ENCODE results near the gene OSBPL9.
"Not testable (repeated sequence)": the region's sequence is repeated elsewhere in the genome, so short reads cannot be mapped to it uniquely, and the experiment has no call there.

Gene OSBPL9

DNA sequence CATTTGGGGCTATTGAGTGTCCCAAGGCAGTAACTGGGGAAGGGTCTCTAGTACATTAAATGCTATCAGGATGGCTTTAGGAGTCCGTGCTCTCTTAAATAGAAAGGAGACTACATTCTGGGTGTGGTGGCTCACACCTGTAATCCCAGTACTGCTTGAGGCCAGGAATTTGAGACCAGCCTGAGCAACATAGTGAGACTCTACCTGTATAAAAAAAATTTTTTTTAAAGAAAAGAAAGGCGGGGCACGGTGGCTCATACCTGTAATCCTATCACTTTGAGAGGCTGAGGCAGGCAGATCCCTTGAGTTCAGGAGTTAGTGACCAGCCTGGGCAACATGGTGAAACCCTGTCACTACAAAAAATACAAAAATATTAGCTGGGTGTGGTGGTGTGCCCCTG, 21.5 kb downstream of the OSBPL9 start:
- DNase-seq, result no peak

DNA sequence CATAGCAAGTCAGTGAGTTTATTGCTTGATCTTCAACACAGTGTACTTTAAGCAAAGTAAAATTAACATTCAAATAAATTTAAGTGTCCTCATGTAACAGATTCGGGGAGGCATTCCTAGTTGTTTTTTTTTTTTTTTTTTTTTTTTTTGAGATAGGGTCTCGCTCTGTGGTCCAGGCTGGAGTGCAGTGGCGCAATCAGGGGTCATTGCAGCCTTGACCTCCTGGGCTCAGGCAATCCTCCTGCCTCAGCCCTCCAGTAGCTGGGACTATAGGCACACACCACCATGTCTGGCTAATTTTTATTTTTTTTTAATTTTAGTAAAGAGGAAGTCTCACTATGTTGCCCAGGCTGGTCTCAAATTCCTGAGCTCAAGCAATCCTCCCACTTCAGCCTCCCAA, 22.8 kb downstream of the OSBPL9 start:
- no peak for DNase-seq

DNA sequence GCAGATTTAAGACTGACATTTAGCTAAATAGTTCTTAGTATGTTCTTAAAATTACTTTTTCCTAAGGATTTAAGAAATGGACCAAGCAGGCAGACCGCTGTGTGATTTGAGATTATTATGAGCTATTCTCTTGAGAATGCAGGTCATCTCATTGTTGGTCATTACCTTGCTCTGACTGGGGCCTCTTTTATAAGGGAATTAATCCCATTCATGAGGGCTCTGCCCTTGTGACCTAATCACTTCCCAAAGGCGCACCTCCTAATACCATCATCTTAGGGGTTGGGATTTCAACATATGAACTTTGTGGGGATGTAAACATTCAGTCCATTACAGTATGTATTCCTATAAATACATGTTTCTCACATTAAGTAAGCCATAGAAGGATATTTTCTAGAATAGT, 24.2 kb downstream of the OSBPL9 start:
- DNase-seq, result no peak

DNA sequence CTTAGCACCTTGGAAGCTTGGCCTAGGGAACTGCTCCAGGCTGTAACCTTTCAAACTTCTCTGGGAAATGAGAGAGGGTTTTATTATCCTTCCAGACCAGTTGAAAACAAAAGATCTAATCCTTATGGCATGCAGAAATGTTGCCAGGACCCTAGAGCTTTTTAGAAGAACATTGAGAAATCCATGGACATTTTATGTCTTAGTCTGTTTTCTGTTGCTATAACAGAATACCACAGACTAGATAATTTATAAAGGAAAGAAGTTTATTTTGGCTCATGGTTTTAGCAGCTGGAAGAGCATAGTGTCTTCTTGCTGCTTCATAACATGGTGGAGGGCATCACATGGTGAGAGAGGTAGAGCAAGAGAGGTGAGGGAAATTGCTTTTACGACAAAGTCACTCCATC, 25.8 kb downstream of the OSBPL9 start:
- no peak for DNase-seq

DNA sequence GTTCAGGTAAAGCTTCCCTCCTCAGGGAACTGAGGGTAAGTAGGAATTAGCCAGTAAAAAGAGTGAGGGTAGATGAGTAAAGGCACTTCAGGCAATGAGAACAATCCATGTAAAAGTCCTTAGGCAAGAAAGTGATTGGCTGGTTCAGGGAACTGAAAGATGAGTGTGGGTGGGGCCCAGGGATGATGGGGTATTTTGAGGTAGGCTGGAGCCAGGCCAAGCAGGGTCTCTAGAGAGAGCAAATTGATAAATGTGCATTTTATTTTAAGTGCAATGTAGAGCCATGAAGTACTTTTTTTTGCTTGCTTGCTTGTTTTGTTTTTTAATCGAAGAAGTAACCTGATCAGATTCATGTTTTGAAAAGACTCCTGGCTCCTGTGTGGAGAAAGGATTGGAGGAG, 26.5 kb downstream of the OSBPL9 start:
- DNase-seq, result no peak

DNA sequence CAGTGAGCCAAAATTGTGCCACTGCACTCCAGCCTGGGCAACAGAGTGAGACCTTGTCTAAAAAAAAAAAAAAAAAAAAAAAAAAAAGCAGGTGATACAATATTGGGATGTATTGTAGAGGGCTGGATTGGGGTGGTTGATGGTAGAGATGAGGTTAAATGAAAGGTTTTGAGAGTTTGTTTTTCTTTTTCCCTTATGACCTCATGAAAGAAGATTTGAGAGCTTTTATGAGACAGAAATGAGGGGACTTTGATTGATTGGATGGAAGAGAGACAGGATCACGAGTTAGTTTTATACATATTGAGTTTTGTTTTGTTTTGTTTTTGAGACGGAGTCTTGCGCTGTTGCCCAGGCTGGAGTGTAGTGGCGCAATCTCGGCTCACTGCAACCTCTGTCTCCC, 27.1 kb downstream of the OSBPL9 start:
- DNase-seq, result no peak

DNA sequence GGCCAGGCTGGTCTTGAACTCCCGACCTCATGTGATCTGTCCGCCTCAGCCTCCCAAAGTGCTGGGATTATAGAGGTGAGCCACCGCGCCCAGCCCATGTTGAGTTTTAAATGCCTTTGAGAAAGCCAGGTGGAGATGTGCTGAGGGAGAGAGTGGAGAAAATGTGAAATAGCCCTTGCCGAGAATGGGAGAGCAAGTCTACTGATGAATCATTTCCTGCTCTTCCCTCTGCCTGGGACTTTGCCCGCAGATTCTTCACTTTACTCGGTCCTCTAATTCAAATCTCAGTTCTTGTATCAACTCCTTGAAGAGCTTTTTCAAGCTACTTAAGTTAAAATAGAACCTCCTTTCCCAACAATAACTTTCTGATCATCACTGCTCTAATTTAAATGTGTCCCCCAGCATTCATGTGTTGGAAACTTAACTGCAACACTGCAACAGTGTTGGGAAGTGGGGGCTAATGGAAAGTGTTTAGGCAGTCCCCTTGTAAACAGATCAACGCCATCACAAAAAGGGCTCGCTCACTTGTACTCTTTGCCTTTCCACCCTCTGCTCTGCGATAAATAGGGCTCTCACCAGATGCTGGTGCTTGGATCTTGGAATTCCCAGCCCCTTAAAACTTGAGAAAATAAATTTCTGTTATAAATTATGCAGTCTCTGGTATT, 27.8 kb downstream of the OSBPL9 start:
- no peak for DNase-seq

DNA sequence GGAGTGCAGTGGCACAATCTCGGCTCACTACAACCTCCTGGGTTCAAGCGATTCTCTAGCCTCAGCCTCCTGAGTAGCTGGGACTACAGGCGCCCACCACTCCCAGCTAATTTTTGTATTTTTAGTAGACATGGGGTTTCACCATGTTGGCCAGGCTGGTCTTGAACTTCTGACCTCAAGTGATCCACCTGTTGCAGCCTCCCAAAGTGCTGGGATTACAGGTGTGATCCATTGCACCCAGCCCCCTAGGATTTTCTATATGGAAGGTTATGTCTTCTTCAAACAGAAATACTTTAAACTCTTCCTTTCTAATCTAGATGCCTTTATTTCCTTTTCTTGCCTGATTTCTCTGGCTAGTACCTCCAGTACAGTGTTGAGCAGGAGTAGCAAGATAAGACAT, 29.7 kb downstream of the OSBPL9 start:
- not testable (repeated sequence) for DNase-seq

DNA sequence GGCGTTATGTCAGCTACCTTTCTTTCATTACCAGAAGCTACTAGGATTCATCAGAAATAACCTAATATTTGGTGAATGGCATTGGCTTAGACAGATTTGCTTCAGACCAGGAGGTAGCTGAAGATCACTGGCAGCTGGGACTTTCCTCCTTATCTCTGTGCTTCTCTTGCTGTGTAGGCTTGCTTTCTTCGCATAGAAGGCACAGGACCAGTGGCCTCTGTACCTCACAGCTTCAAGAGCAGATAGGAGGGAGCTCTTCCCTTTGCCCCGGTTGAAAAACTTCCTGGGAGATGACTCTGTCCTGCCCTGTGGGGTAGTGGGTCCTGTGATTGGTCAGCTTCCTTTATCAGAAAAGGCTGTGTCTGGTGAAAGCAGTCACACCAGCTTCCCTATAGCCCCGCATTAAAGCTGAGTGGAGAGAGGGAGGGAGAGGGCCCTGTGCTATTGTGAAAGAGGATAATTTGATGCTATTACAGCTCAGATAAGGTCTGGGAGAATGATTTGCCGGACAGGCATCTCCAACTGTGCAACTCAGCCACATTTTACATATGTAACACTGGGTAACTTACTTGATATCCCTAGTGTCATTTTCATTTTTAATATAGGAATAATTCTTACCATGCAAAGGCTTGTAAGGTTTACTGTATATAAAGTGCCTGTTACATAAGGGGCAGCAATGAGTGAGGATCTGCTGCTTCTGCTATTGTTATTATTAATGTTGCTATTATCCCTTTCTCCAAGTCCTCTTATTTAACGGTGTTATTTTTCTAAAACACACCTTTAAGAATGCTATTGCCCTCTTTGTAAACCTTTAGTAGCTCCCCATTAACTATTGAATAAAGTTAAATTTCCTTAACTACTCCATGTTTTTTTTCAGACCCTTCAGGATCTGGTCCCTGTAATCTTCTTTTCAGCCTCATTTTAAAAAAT, 31.6 kb downstream of the OSBPL9 start:
- DNase-seq, result no peak

DNA sequence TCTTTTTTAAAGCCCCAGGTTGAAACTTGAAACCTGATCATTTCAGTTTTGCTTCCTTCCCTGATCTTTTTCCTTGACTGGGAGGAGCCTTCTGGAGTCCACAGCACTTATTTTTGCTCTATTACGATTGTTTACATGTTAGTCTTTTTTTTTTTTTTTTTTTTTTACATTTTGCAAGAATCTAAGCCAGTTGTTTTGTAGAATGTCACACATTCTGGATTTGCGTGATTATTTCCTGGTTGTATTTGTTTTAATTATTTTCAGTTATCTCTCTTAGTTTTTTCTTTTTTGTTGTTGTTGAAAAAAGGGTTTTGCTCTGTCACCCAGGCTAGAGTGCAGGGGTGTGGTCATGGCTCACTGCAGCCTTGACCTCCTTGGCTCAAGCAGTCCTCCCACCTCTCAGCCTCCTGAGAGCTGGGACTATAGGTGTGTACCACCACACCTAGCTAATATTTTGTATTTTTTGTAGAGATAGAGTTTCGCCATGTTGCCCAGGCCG, 32.8 kb downstream of the OSBPL9 start:
- no peak for DNase-seq

DNA sequence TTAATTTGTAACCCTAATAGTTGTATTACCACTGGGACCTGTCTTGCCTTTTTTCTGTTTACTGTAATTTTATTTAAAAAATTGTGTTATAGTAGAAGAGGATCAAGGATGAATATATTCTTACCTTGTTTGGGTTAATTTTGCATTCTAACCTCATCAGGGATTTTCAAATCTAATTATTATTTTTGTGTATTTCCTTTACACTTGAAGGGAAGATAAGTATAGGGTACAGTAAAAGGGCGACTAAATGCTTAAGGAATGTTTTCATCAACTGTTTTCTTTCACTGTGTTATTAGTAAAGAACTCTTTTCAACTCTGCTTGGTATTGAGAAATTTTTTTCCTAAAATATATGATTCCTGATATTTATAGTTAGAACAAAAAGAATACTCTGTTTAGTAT, 33.3 kb downstream of the OSBPL9 start:
- no peak for DNase-seq

DNA sequence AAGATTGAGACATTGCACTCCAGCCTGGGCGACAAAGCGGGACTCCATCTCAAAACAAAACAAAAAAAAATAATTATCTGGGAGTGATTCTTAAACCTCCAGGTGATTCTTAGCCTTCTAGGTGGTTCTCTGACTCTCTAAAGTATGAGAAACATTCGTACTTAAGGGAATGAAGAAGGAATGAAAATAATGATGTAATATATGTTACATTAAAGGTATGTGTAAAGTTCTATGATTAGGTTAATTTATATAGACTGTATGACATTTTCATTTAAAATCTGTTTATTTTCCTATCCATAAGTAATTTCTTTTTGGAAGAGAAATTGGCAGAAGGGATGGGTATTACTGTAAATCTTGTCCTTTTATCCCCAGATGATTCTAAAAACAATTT, 34.7 kb downstream of the OSBPL9 start:
- DNase-seq, result no peak

DNA sequence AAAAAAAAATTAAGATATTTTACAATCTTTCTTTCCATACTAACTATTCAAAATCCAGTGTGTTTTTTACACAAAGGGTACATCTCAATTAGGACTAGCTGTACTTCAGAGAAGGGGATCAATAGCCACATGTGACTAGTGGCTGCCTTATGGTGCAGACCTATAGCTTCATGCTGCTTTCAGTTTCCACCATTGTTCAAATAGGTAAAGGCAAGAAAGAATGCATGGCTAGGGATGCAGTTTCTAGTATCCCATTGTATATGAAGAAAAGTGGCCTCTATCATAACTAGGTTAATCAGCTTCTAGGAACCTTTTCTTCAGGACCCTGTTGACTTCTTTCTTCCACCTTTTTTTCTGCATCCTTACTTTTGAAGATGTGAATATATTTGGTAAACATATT, 35.7 kb downstream of the OSBPL9 start:
- DNase-seq, result no peak

DNA sequence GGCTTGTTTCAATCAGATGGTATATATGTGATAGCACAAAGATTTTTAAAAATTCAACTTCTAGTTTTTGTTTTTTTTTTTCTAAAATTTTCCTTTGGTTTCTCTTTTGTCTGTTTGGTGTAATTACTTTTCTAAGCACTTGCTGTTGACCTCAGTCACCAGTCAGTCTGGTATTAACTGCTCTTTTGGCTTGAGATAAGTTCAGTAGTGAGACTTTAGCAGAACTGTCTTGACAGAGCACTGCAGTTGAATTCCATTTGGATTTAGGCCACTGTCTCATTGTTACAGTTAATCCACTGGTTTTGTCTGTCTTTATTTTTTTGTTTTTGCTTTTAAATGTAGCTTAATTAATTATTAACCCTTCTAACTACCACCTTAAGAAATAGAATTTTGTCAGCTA, 36.2 kb downstream of the OSBPL9 start:
- no peak for DNase-seq

DNA sequence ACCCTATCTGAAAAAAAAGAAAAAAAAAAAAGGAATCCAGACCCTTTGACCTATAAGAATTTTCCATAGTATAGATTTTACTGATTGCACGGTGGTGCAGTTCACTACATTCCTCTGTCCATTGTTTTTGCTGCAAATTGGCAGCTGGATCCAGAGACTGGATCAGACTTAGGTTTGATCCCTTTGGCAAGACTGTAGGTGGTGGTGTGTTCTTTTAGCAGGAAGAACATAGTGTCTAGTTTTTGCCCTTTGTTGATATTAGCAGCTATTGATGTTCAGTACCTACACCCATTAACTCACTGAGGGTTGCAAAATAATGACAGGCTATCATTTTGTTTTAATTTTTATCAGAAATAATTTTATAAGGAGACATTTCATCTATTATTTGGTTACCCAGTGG, 37.1 kb downstream of the OSBPL9 start:
- DNase-seq, result no peak

DNA sequence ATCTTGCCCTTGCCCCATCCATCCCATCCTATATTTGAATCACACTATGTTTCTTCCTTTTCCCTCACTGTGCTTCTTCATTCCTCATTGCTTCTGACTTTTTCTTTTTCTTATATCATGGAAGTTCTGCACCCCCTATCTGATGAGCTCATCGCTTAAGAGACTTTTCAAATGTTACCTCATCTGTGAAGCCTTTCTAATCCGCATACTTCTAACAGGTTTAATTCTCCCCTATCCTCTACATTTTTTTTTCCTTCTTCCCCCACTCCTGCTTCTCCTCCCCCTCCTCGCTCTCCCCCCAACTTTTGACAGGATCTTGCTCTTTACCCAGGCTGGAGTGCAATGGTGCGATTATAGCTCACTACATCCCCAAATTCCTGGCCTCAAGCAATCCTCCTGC, 39.5 kb downstream of the OSBPL9 start:
- DNase-seq, result no peak

DNA sequence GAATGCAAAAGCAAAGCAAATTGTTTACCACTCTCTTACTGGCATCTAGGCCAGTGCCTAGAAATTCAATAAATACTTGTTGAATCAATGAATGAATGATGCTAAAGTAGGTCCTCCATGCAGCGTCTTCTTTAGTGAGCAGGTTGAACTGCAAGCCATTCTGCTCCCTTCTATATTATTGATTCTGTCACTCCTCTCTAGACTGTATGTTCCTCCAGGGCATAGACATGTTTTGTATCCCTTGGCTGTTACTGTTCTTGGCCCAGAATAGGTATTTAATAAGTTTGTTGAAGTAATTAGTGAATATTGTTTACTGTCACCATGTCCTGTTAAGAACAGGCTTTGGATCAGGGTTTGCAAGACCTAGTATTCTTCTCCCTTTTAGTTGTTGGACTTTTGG, 43.7 kb downstream of the OSBPL9 start:
- DNase-seq, result no peak

DNA sequence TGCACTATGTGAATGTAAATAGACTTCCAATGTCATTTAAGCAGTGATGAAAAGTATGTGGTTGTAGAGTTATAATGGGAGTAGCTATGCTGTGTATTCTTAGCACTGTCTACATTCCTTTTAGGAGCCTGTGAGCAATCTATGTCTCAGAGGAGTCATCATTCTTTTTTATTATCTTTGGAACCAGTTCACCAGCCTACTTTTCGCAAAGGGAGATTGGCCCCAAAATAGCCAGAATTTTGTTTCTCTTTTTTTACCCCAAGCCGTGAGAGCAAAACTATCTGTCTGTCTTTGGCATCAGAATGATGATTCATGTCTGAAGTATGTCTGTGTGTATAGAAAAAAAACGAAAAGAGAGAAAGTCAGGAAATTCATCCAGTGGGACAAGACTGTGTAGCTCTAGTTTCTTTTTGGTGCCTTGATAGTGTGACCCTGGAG, 44.2 kb downstream of the OSBPL9 start:
- DNase-seq, result no peak

DNA sequence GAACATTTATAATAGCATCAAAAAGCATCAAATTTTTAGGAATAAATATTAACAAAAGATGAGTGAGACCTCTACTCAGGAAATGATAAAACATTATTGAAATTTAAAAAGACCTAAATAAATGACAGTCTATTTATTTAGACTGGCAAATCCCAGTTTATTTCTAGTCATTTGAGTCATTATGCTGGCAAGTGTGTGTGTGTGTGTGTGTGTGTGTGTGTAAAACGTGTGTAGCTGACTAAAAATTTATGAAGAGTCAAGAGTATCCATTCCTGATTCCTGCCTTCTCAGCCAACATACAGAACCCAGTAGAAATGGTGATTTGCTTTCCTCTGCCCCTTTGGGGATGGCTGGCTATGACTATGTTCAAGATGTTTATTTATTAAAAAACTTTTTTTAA, 46.2 kb downstream of the OSBPL9 start:
- no peak for DNase-seq

DNA sequence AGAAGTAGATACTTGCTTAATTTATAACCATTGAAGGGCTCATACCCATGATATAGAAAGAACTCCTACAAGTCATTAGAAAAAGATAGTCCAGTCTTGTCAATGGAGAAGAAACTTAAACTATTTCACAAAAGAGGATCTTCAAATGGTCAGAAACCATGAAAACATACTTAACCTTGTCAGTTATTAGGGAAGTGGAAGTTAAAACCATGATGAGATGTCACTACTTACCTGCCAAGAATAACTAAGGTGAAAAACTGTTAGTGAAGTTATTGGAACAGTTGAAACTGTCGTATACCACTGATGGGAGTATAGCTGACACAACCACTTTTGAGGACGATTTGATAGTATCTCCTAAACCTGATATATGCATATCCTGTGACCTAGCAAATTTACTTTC, 46.8 kb downstream of the OSBPL9 start:
- no peak for DNase-seq

DNA sequence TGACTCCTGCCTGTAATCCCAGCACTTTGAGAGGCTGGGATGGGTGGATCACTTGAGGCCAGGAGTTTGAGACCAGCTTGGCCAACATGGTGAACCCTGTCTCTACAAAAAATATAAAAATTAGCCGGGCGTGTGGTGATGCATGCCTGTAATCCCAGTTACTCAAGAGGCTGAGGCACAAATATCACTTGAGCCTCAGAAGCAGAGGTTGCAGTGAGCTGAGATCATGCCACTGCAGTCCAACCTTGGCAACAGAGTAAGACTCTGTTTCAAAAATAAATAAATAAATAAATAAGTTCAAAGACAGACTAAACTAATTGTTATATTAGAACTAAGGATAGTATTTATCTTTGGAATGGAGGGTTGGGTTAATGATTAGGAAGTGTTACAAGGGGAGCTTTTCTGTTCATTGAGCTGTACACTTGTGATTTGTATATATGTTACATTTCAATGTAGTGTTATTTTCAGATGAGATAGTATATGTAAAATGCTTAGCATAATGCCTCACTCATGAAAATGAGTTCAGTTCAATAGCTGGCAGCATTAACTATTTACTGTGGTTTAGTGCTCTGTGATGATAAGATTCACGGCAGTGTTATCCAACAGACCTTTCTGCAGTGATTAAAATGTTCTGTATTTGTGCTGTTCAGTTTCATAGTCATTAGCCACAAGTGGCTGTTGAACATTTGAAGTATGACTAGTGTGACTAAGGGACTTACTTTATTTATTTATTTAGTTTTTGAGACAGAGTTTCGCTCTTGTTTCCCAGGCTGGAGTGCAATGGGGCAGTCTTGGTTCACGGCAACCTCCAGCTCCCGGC, 47.7 kb downstream of the OSBPL9 start:
- no peak for DNase-seq

DNA sequence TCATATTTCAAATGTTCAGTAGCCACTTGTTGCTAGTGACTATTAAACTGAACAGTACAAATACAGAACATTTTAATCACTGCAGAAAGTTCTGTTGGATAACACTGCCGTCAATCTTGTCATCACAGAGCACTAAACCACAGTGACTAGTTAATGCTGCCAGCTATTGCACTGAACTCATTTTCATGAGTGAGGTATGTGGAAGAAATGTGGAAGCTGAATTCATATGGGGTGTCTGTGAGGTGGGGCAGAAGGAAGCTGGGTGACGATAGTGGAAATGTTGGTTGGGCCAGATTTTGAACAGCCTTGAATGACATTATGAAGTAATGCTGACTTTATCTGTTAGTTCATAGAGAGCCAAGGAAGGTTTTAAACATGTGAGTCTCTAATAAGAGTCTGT, 49.6 kb downstream of the OSBPL9 start:
- no peak for DNase-seq

DNA sequence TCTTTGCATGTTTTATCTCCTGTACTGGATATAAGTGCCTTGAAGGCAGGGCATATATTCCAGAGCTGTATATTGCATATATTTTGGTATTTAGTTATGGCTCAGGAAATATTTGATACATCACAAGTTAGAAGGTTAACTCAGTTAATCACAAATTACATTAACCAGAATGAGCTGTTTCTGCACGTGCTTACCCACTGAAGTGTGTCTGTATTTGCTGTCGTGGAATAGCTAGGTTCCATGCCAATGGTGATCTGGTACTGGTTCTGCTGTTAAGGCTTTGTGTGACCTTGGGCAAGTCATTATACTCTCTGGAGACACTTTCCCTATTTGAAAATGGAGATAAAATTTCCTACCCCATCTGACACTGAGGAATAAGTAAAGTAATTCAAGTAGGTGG, 50.7 kb downstream of the OSBPL9 start:
- no peak for DNase-seq
